HG03457 (cell line): ENCODE data around the gene COMMD8.
A peak's percentile ranks its signal among the peaks of the same experiment; 100 is the strongest.

Experiments used
- ATAC-seq: cut with Tn5 transposase; IDR thresholded peaks from one replicate; pipeline ENCODE4 v1.9.1; 2021; ENCODE audit warnings: moderate number of reproducible peaks; ENCODE audit not compliant: unreplicated experiment

Gene COMMD8

DNA sequence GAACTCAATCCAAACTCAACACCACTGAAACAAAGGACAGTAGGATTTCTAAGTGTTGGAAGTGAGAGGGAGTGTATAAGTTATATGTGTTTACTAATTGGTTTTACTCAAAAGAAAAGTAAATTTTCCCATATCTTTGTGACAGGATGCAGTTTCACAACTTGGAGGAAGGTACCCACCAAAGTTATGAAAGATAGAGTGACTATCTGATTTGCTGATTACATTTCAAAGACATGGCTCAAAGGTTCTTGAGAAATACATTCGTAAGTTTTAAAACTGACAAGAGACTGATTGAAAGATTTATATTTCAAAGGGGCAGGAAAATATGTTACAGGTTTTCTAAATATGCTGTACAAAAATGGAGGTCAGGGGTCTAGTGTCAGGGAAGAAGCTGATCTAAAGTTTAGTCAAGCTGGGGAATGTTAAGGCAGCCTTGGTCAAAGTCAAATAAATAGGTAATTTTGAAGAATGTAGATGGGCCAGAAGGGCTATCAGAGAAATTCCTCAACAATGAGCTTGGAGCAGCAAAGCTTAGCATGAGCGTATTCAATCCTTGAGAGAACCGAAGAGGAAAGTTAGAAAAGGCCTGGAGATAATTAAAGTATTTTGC lies 9.7 kb upstream of the COMMD8 start:
- ATAC-seq: no peak

DNA sequence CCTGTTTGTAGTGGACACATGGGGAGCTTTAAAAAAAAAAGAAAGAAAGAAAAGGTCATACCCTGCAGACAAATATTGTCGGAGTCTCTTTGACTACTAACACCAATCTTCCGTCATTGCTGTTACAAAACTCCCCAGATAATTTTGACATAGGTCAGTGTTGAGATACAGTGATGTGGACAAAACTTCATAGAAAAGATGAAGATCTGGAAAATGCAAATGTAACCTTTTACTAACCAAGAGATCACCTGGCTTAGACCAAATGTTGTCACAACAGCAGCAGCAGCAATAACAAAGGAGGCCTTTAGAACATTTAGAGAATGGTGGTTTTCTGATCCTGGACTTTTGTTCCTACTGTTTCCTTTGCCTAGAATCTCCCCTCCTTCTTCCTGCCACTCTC lies 8.1 kb upstream of the COMMD8 start:
- ATAC-seq: no peak

DNA sequence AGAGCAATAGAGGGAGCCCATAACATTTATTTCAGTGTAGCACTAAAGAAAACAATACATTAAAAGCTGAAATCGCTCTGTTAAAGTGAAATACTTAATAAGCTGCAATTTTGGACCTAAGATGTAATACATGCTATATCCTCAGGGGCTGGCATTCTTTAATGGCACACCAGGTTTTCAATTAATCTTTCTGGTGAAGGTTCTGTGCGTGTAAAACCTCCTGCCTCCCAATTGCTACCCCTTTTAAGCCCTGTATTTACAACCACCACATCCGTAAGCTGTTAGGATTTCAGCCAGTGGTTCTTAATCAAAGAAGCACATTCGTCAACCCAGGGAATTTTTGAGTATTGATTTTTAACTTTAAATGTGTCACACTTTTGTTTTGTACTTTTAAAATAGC lies 7.6 kb upstream of the COMMD8 start:
- no peak for ATAC-seq

DNA sequence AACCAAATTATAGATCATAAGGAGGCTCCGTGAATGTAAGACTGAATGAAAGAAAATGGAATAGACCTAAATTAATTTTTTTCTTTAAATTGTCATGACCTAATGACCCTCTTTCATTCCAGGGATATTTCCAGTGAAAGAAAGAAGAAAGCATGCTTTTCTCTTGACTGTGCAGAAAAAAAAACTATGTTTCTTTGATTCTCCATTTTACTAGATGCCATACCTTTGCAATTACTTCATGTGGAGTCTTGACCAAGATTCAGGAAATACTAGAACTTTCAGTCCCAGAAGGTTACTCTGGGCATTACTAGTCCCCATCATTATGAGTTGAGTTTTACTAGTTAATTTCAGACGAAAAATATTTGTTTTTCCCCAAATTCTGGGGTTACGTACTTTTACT lies 6.4 kb upstream of the COMMD8 start:
- no peak for ATAC-seq

DNA sequence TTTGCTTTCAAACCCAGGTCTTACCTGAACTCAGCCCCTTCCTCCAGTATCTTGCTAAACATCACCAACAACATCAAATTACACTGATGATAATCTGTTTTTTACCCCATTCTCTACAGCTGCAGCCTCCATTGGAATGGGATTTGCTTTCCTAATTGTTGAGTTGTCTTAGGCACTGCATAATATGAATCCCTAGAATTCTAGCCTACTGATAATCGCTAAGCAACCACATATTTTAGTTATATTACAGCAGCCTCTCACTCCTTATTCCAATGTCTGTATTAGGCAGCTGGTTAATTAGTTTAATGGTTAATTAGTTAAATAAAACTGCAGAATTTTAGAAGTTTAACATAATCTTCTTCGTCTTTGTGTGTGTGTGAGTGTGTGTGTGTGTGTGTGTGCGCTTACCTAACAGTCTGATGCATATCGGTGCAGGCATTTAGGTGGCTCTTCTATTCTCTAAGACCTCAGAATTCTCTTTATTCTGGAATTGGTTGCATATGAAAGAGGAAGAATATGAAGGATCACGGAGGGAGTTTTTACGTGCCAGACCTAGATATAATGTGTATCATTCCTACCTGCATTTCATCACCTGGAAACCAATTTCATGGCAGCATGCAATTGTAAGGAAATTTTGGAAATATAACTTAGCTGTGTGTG lies 5.3 kb upstream of the COMMD8 start:
- no peak for ATAC-seq

DNA sequence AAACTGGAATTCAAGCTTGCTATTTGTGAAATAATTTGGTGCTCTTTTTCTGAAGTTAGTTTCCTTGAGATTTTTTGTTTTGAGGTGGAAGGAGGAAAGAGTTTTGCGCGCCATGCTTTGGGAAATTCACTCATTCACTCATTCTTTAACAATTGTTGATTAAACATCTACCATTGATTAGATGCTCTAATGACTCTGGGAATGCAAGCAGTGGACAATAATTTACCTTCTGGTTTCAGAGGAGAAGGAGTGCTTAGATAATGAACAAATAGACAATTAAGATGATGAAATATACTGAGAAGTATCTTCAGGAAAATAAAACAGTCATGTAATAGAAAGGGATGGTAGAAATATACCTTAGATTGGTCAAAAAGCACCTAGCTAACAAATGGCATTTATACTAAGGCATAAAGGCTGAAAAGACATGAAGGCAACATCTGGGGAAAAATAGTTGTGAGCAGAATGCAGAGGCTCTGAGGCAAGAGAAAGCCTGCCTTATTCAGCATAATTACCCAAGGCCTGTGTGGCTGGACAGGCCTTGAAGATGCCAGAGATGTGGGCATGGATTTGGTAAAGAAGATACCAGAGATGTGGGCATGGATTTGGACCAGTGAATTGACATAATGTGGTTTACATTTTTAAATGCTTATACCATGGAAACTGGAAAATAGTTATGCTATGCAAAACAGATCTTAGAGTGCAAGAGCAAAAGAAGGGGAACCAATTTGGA lies 2.7 kb upstream of the COMMD8 start:
- ATAC-seq: no peak

DNA sequence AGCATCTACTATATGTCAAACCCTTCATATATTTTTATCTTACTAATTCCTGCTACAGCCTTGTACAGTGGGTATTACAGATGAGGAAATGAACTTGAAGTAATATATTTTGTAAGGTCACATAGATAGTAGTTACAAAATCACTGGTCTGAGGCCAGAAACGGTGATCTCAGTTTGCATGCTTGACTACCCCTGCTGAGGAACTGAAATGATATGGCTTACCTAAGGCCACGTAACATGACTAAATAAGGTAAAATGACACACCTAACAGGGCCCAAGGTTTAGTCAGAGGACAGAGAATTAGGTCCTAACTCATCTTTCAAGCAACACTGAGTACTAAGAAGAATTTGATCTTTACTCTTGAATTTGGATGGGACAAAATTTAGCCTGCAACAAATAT lies 1.5 kb upstream of the COMMD8 start:
- peak; percentile 41 for ATAC-seq

DNA sequence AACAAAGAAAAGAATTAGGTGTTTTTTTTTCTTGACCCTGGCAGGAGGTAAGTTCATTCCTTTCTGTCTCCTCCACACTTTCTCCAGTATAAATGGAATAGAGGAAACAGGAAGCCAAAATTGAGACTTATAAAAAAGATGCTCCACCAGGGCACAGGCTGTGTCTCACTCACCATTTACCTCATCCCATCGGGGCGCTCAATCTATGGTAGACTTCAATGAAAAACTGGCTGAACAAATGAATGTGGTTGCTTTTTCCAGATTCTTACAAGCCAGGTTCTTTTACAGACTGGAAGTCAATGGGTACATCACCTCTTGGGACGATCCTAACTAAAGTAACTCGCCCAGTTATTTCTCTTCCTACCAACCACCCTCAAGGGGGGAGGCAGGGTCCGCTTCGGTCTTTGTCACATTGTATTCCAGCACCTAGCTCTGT lies 685 bp downstream of the COMMD8 start:
- ATAC-seq: peak; percentile 8

DNA sequence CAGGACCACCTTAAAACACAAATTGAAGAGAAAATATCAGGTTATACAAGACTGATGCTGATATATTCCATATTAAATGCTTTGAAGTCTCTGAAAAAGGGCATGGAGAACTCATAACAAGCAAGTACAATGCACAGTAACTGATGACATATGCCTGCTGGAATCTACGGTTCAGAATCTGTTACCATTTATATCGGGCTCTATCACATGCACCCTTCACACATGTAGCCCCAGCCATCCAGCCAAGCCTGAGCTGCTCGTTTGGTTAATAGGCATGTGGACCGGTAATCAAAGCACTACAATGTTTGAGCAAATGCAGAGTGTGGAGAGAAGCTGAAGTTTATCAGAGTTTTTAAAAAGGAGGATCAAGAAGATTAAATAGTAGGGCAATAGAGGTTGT lies 11.8 kb downstream of the COMMD8 start:
- ATAC-seq: no peak

DNA sequence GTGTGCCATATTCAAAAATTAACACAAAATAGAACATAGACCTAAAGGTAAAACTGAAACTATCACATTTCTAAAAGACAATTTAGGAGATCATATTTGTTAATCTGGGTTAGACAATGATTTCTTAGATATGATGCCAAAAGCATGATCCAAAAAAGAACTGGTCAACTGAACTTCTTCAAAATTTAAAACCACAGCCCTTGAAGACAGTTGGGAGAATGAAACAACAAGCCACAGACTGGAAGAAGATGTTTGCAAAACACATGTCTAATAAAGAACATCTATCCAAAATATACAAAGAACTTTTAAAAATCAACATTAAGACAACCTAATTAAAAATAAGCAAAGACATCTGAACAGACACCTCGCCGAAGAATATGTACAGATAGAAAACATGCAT lies 19.5 kb downstream of the COMMD8 start:
- ATAC-seq: no peak

DNA sequence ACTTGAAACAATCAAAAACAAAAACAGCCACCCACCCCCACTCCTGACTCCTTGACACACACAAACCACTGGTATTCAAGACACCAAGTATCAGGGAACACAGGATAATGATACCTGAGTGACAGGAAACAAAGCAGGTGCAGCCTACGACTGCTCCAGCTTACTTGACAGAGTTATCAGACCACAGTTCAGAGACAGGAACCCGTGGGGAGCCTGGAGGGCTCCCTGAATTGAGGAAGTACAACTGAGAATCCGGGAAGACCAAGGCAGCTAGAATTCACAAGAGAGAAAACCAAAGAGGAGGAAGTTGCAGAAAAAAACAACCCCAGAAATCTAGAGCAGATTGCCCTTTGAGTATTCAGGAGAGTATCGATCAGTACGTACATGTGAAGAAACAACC lies 20.5 kb downstream of the COMMD8 start:
- peak; percentile 88 for ATAC-seq

DNA sequence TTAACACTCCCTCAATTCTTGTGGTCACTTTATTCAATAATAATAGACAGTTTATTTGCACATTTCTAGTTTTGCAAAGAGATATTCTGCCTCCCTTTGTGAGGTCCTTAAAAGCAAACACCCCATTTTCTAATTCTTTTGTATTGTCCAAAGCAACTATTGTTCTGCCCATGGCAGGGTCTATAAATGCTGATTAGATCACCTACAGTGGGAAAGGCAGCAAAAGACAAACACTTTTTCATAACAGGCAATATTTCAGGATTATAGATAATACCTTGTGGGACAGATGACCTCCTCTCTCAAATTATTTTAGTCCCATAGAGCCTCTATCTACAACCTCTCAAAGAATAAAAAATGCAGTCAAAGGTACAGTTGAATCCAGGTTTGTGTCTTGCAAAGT lies 28.6 kb downstream of the COMMD8 start:
- no peak for ATAC-seq

DNA sequence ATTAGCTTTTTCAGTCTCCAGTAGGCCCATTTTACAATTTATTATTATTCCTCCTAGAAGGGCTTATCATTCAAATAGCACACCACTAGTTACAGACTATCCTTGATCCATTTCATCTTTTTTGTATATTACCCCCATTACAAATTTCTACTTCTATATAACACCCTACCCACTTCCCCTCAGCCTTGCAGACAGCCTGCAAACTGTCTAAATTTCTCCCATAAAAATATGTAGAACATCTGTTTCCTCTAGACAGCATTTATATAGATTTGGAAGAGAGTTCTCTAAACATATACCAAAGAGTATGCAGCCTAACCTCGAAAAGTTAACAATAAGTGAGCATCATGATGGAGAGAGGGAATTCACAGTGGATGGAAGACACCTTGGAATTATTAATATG lies 30.8 kb downstream of the COMMD8 start:
- ATAC-seq: no peak

DNA sequence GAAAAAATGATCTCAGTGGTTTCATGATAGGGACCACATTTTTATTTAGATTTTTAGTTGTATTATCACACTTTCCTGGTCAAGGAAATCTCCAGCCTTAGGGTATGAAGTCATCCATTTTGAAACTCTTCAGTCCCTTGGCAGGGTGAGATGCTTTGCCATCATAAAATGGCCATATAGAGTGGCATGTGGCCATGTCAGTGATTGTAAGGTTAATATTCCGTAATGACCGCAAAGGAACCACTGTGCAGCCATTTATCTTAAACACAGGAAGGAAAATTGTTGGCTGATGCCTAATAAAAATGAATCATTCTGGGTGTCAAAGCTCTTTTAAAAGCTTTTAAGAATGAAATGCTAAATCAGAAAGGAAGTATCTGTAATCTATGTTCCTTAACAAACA lies 35.6 kb downstream of the COMMD8 start:
- no peak for ATAC-seq

DNA sequence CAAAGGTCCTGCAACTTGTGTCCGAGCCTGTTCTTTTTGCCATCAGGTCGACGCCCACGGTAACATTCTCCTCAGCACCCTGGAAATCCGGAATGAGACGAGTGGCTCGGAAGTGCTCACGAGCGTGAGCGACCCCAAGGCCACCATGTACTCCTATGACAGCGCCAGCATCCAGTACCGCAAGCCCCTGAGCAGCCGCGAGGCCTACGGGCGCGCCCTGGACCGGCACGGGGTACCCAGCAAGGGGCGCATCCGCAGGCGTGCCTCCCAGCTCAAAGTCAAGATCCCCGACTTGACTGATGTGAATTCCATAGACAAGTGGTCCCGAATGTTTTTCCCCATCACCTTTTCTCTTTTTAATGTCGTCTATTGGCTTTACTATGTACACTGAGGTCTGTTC lies 37.9 kb downstream of the COMMD8 start:
- ATAC-seq: no peak

DNA sequence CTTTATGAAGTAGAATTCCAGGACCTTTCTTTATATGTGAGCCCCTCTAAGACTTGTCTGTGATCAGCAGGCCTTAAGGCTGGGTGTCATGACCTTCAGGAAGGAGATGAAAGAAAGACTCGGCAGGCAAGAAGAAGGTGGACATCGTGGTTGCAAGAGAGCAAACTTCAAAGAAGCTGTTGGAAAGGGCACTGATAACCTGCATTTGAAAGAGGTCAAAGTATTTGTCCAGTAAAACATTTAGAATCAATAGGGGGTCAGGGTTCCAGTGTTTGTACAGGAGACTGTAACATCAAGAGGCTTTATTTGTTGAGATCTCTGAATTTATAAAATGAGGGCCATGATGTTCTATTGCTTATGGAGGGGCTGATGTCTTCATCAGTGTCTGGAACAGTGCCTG lies 44.2 kb downstream of the COMMD8 start:
- no peak for ATAC-seq

DNA sequence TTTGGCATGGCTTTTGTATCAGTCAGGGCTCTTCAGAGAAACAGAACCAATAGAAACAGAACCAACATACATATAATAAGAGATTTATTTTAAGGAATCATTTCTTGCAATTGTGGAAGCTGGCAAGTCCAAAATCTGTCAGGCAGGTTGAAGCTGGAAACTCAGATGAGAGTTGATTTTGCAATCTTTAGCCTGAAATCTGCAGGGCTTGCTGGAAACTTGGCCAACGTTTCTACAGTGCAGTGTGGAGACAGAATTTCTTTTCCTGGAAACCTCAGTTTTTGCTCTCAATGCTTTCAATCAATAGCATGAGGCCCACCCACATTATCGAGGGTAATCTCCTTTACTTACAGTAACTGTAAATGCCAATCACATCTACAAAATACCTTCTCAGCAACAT lies 45.4 kb downstream of the COMMD8 start:
- no peak for ATAC-seq

DNA sequence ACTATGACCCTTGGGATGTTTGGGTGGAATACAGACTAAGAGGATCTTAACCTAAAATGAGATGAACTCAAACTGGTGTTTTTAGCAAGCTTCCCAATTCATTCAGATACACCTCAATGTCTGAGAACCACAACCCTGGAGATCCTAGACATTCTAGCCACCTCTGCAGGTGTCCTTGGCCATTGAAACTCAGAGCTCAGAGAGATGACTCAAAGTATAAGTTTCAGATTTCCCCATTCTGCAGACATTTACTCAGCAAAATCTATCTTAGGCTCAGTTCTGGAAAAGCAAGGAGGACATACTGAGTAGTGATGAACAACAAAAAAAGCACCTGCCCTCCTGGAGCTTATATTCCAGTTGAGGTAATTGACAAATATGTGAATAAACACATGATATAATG lies 47.8 kb downstream of the COMMD8 start:
- ATAC-seq: no peak

DNA sequence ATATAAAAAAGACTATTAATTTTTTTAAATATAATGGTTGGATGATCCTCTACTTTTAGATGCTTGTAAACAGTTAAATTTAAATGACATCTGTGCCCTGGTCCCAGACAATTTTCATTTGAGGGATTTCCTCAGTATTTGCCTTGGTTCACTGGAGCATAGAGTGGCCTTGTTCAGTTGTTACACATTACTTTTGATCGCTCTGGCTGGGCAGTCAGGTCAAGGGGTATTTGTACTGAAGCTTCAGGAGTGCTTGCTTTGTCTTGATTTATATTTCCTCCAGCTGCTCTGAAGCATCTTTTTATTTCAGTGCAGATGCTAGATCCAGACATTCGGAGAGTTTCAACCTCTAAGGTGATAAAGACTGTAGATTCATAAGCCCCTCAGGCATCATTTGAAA lies 50.0 kb downstream of the COMMD8 start:
- no peak for ATAC-seq

DNA sequence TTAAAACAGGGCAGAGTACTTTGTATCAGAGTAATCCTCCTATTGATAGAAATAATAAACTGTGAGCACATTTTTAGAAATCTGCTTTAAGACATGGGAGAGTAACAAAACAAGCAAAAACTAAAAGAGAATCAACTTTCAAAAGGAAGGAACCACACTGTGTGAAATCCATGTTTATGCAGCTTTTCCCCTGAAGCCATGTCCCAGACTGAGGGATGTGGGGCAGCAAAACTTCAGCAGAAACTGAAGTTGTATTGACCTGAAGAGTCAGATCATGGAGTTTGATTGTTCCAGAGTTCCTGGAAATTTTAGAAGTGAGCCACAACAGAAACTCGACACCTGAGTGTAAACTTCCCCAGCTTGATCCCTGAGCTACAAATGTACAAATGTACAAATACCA lies 53.2 kb downstream of the COMMD8 start:
- no peak for ATAC-seq

DNA sequence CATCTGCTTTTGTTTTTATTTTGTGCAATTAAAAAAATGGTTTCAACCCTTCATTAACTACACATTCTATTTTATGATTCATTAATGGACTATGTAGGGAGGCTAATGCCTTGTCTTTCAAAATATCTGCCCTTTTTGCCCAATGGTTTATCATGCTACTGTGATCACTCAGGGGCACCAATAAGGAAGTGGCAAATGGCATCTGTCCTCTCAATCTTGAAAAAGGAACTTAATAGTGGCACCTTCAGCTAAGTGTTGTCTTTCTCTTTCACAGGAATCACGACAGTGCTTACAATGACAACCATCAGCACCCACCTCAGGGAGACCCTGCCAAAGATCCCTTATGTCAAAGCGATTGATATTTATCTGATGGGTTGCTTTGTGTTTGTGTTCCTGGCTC lies 57.1 kb downstream of the COMMD8 start:
- no peak for ATAC-seq
